Activated CD8-positive, alpha-beta T cell treated with anti-CD3 and anti-CD28 coated beads, Interleukin-2, amount 10 ng/mL, durations not matched to agents 7 days and 5 days (primary cell): Measurements from ENCODE around the gene DHFR2. TPM values are rescaled to one million over a fixed set of nuclear protein-coding genes. Genes with fewer than 3 reads are reported as not detected.
"Not testable (repeated sequence)": the region's sequence is repeated elsewhere in the genome, so short reads cannot be mapped to it uniquely, and the experiment has no call there.

Experiments used
- ATAC-seq: fragments of 150-1000 bp; cut with Tn5 transposase; one replicate; pipeline ENCODE4 v1.10.0; 2021; ENCODE audit warnings: moderate library complexity
- CTCF ChIA-PET: fragments of 350-600 bp; sonication (Branson Sonifier 250); formaldehyde crosslinking; loops from one replicate; lab custom pipeline; 2021; ENCODE audit warnings: antibody characterized with exemption; lab: Charles Lee
- POLR2A ChIA-PET: fragments of 350-600 bp; sonication (Branson Sonifier 250); formaldehyde crosslinking; loops from one replicate; lab custom pipeline; 2021; ENCODE audit warnings: antibody characterized with exemption; lab: Charles Lee
- DNase-seq: peaks from one replicate; pipeline ENCODE4 v3.0.0-alpha.2; 2020
- H3K27ac Mint-ChIP-seq: one replicate; pipeline ENCODE4 v1.8.0; 2021; ENCODE audit warnings: mild to moderate bottlenecking, mixed read lengths
- H3K27me3 Mint-ChIP-seq: one replicate; pipeline ENCODE4 v1.8.0; 2021; ENCODE audit warnings: low read depth, mixed read lengths
- H3K36me3 Mint-ChIP-seq: one replicate; pipeline ENCODE4 v1.8.0; 2021; ENCODE audit warnings: low read depth, mixed read lengths
- H3K4me1 Mint-ChIP-seq: one replicate; pipeline ENCODE4 v1.8.0; 2021; ENCODE audit warnings: low read depth, mixed read lengths
- H3K4me3 Mint-ChIP-seq: one replicate; pipeline ENCODE4 v1.8.0; 2021; ENCODE audit warnings: mild to moderate bottlenecking, mixed read lengths
- H3K9me3 Mint-ChIP-seq: one replicate; pipeline ENCODE4 v1.8.0; 2022; ENCODE audit warnings: mixed read lengths; ENCODE audit not compliant: insufficient read depth
- total RNA-seq, 2 experiments: library from RNA; stranded (reverse); gene quantifications; one replicate each; pipeline ENCODE4 v1.2.3, GENCODE V29; 2021

Gene DHFR2
- total RNA-seq, 2 experiments from 2014 or later, result 6.4 to 8.1 TPM

DNA sequence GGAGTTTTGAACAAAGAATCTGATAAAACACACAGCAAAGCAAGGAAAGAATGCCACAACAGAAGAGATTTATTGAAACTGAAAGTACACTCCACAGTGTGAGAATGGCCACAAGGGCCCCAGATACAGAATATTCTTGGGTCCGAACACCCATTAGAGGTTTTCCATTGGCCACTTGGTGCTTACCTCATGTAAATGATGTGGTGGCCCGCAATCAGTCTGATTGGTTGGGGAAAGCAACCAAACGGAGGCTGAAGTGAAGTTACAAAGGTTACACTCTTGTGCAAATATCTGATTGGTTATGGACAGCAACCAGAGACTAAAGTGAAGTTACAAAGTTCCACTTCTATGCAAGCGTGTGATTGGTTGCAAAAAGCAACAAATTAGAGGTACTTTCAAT, 20.5 kb upstream of the DHFR2 start:
- Mint-ChIP-seq H3K27ac (peak overlapping the region; percentile 57), H3K27me3 (no peaks in the 10 kb centered on the region), H3K36me3 (peaks cover 28% of the 10 kb centered on the region), H3K4me1 (peaks cover 46% of the 10 kb centered on the region), H3K4me3 (peak overlapping the region; percentile 18), H3K9me3 (no peaks in the 10 kb centered on the region)
- peak; percentile 27 for DNase-seq
- ChIA-PET CTCF (no interaction called here), POLR2A (no interaction called here)
- ATAC-seq, result peak; percentile 63

DNA sequence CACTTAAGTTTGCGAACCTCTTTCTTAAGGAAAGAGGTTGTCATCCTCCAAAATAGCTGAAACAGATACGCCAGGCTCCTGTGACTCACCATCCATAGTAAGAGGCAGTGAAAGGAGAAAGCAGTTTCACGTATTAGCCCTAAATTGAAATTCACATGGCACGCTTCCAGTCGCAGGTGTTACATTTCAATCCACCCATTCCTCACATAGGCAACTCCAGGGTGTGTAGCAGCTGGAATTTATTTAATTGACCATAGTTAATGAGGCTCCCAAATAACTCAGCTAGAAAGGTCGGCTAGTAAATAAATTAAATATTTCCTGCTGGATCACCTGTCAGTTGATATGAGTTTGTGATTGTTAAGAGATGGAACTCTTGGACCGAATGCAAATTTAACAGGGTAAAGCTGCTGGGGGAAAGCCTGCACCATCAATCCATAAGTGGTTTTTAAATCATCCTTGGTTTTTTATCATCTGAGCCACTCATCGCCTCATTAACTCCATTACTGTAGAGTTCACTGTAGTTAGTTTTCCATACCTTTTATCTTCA, 19.7 kb upstream of the DHFR2 start:
- peaks cover 31% of the 10 kb centered on the region for H3K36me3 Mint-ChIP-seq
- POLR2A ChIA-PET, result interaction anchor here (1.0 kb wide), 1 partner anchor 11 kb away, joined by 3 read pairs; no protein-coding TSS in a partner anchor
- H3K4me1 Mint-ChIP-seq, result peaks cover 51% of the 10 kb centered on the region
- CTCF ChIA-PET, result interaction anchor here (0.9 to 2.0 kb wide), 2 partner anchors 11 to 13 kb away, joined by 3 to 7 read pairs; no protein-coding TSS in a partner anchor
- no peaks in the 10 kb centered on the region for H3K9me3 Mint-ChIP-seq
- H3K27ac Mint-ChIP-seq, result no peak overlapping the region
- ATAC-seq (no peak), DNase-seq (no peak)
- H3K27me3 Mint-ChIP-seq, result no peaks in the 10 kb centered on the region
- no peak overlapping the region for H3K4me3 Mint-ChIP-seq

DNA sequence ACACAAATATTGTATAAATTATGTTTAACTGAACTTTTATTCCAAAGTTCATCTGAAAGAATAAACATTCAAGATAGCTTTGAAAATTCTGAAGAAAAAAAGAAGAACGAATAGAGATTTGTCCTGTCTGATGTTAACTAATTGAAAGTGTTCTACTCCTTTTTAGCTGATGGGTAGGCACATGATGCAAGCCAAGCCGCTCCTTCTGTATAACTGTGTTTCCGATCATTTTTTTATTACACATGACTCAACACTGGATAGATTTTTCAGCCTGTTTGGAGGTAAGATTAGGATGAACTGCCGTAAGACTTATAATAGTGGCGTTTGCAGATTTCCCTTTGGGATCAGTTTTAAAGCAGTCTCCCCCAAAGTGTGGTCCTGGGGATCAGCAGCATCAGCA, 19.2 kb upstream of the DHFR2 start:
- ATAC-seq (no peak), DNase-seq (no peak)
- H3K4me3 Mint-ChIP-seq, result no peak overlapping the region
- no peaks in the 10 kb centered on the region for H3K9me3 Mint-ChIP-seq
- H3K27me3 Mint-ChIP-seq, result no peaks in the 10 kb centered on the region
- ChIA-PET POLR2A (interaction anchor here (1.0 kb wide), 1 partner anchor 11 kb away, joined by 3 read pairs; no protein-coding TSS in a partner anchor), CTCF (interaction anchor here (0.9 to 2.0 kb wide), 2 partner anchors 10 to 13 kb away, joined by 3 to 7 read pairs; no protein-coding TSS in a partner anchor)
- H3K36me3 Mint-ChIP-seq, result peaks cover 33% of the 10 kb centered on the region
- no peak overlapping the region for H3K27ac Mint-ChIP-seq
- peaks cover 51% of the 10 kb centered on the region for H3K4me1 Mint-ChIP-seq

DNA sequence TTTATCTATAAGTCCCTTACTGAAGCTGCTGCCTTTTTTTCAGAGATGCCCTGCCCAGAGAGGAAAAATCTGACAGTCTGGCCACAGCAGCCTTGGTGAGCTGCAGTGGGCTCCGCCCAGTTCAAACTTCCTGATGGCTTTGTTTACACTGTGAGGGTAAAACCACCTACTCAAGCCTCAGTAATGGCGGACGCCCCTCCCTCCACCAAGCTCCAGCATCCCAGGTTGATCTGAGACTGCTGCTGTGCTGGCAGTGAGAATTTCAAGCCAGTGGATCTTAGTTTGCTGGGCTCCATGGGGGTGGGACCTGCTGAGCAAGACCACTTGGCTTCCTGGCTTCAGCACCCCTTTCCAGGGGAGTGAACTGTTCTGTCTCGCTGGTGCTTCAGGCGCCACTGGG, 17.8 kb upstream of the DHFR2 start:
- POLR2A ChIA-PET, result interaction anchor here (1.3 kb wide), 1 partner anchor 18 kb away, joined by 6 read pairs; the partner anchor contains the start of genes DHFR2 and NSUN3
- peak; percentile 37 for DNase-seq
- peaks cover 45% of the 10 kb centered on the region for H3K36me3 Mint-ChIP-seq
- ATAC-seq, H3K9me3 Mint-ChIP-seq, H3K27me3 Mint-ChIP-seq, H3K4me3 Mint-ChIP-seq: not testable (repeated sequence)
- CTCF ChIA-PET, result interaction anchor here (0.7 to 2.6 kb wide), 2 partner anchors 10 to 43 kb away, joined by 3 to 17 read pairs; no protein-coding TSS in a partner anchor
- H3K4me1 Mint-ChIP-seq, result peaks cover 51% of the 10 kb centered on the region
- H3K27ac Mint-ChIP-seq, result peak overlapping the region; percentile 20

DNA sequence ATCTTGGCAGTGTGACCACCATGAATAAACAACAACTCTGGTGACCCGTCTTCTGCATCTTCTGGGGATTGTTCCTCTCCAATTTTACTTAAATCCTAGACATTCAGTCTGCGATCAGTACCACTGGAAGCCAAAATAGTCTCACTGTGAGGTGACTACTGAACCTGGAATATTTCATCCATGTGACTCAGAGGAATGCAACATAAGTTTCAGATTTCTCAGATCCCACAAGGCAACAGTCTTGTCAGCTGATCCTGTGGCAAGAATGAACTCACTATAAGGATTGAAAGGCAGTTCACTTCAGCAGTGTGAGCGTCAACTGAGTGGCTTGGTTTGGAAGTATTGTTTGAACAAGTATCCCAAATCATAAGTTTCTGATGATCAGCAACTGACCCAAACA, 13.3 kb upstream of the DHFR2 start:
- peaks cover 57% of the 10 kb centered on the region for H3K36me3 Mint-ChIP-seq
- H3K4me1 Mint-ChIP-seq, result peaks cover 42% of the 10 kb centered on the region
- CTCF ChIA-PET, result no interaction called here
- H3K9me3 Mint-ChIP-seq, result no peaks in the 10 kb centered on the region
- DNase-seq (no peak), ATAC-seq (no peak)
- no peak overlapping the region for H3K4me3 Mint-ChIP-seq
- no peaks in the 10 kb centered on the region for H3K27me3 Mint-ChIP-seq
- POLR2A ChIA-PET, result no interaction called here
- H3K27ac Mint-ChIP-seq, result no peak overlapping the region

DNA sequence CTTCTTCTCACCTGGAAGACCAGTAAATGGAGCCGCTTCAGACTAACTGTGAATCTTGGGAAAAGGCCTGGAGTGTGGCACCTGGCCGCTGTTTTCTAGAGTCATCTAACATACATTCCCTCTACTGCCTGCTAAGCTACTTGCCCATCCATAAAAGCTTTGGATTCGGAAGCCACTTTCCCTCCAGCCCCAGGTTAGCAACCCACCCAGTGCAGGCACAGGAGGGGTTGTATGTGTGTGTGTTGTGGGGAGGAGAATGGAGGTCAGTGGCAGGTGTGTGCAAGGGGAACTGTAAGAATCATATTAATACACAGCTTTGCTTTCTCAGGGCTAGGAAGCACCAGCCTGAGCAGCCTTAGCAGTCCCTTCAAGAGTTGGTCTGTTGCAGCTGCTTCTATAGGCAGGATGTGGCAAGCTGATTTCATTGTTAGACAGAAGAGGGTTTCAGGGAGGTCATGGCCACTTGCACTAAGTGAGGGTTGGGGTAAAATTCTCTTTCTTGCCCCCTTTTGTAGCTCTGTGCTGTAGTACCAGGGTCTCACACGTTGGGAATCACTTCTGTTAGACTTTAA, 9.1 kb upstream of the DHFR2 start:
- peak; percentile 47 for DNase-seq

DNA sequence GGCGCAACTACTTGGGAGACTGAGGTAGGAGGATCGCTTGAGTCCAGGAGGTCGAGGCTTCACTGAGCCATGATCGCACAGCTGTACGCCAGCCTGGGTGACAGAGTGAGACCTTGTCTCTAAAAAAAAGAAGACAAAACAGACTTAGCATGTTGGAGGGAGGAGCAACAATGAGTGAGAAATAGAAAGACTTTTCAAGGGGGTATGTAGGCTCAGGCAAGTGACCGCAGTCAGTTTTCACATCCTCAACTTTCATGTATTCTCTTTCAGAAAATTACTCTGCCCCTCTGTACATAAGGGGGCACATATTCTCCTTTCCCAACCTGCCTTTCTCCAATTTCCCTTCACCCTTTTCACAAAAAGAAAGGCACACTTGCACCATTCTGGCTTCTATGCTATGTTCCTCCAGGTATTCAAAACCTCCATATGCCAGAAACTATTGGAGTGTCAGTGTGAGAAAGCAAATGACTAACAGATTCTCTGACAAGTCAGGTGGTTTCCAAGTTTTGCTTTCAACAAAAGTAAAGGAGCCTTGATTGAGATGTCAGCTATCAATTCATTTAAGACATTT, 7.7 kb upstream of the DHFR2 start:
- no peaks in the 10 kb centered on the region for H3K27me3 Mint-ChIP-seq
- H3K27ac Mint-ChIP-seq, result no peak overlapping the region
- H3K4me3 Mint-ChIP-seq, result no peak overlapping the region
- POLR2A ChIA-PET, result interaction anchor here (1.3 kb wide), 1 partner anchor 11 kb away, joined by 3 read pairs; no protein-coding TSS in a partner anchor
- ATAC-seq (no peak), DNase-seq (no peak)
- peaks cover 39% of the 10 kb centered on the region for H3K4me1 Mint-ChIP-seq
- CTCF ChIA-PET, result interaction anchor here (0.9 to 2.1 kb wide), 12 partner anchors 8 to 63 kb away, joined by 3 to 17 read pairs (median 4); partner anchors contain the start of genes DHFR2 and NSUN3
- H3K36me3 Mint-ChIP-seq, result peaks cover 56% of the 10 kb centered on the region
- no peaks in the 10 kb centered on the region for H3K9me3 Mint-ChIP-seq

More for the DNA sequence above, 9.1 kb upstream of the DHFR2 start:
- ChIA-PET POLR2A (interaction anchor here (1.3 to 1.5 kb wide), 2 partner anchors 9 to 10 kb away, joined by 3 to 25 read pairs; partner anchors contain the start of genes DHFR2 and NSUN3), CTCF (interaction anchor here (0.7 to 1.9 kb wide), 9 partner anchors 10 to 69 kb away, joined by 3 to 17 read pairs (median 4); partner anchors contain the start of genes DHFR2 and NSUN3)
- Mint-ChIP-seq H3K9me3 (no peaks in the 10 kb centered on the region), H3K27me3 (no peaks in the 10 kb centered on the region), H3K27ac (peak overlapping the region; percentile 68), H3K4me3 (no peak overlapping the region), H3K4me1 (peaks cover 28% of the 10 kb centered on the region), H3K36me3 (peaks cover 58% of the 10 kb centered on the region)
- ATAC-seq, result peak; percentile 86

DNA sequence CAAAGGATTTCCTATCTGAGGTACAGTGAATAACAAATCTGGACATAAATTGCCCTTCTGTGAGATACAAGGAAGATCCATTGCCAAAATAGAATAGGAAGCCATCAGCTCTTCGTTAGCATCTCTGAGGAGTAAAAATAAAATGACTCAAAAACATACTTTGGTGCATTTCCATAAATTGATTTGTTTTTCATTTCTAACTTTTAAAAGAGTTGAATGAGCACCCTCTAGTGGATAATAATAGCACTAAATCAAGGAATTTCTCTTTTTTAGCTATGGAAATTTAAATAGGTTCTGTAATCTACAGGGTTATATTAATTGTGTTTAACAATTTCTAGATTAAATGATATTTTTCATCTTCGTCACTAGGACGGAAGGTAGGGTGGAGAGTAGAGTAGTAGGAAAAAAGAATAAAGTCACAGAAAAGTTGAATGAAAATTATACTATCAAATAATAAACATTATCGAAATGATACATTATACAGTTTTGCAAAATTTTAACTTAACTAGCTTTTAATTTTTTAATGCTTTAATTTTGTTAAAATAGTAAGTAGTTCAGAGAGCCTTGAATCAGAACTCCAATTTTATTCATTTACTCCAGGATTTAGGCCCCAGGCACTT, 6.6 kb upstream of the DHFR2 start:
- Mint-ChIP-seq H3K36me3 (peaks cover 62% of the 10 kb centered on the region), H3K9me3 (no peaks in the 10 kb centered on the region), H3K27me3 (no peaks in the 10 kb centered on the region), H3K4me3 (no peak overlapping the region), H3K4me1 (peaks cover 48% of the 10 kb centered on the region), H3K27ac (no peak overlapping the region)
- no peak for DNase-seq
- ChIA-PET CTCF (interaction anchor here (0.6 to 2.1 kb wide), 24 partner anchors 8 to 168 kb away, joined by 3 to 17 read pairs (median 4); no protein-coding TSS in a partner anchor), POLR2A (no interaction called here)
- ATAC-seq, result no peak

DNA sequence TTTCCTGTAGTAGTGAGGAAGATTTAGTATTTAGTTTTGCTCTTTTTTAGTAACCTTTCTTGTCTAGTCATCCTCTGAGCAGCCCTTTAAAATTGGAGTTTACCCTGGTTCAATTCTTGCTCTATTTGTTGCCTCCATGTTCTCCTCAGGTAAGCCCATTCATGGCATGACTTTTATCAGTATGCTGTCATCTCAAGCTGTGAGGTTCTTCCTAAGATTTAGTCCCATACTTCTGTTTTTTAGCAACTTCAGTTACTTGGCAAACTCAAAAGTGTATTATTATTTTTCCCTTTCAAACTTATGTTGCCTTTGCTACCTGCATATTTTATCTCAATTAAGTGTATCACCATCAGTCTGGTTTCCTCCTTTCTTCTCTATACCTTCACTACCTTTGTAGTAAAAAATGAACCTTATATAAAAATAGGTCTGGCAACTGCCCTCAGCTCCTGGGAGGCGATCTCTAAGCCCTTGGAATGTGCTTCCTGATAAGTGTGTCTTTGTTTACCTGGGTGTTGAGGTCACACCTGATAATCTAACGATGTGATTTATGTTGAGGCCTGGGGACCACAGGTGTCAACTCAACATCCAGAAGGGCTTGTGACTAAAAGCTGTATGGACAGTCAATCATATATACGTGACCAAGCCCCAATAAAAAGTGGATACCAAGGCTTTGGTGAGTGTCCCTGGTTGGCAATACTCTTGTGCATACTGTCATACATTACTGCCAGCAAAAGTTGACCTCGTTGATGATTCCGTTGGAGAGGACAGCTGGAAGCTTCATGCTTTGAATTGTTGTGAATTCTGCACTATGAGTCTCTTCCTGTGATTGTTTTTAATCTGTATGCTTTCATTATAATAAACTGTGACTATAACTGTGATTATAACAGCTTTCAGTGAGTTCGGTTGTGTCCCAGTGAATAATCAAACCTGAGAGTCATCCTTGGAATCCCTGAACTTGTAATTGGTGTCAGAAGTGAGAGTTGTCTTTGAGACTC, 4.1 kb upstream of the DHFR2 start:
- ATAC-seq (no peak), DNase-seq (no peak)
- Mint-ChIP-seq H3K27me3 (no peaks in the 10 kb centered on the region), H3K27ac (no peak overlapping the region), H3K9me3 (no peaks in the 10 kb centered on the region), H3K4me3 (no peak overlapping the region), H3K36me3 (peaks cover 40% of the 10 kb centered on the region), H3K4me1 (peaks cover 46% of the 10 kb centered on the region)
- CTCF ChIA-PET, result interaction anchor here (1.2 to 1.5 kb wide), 2 partner anchors 62 to 64 kb away, joined by 3 to 6 read pairs; no protein-coding TSS in a partner anchor
- POLR2A ChIA-PET, result no interaction called here

DNA sequence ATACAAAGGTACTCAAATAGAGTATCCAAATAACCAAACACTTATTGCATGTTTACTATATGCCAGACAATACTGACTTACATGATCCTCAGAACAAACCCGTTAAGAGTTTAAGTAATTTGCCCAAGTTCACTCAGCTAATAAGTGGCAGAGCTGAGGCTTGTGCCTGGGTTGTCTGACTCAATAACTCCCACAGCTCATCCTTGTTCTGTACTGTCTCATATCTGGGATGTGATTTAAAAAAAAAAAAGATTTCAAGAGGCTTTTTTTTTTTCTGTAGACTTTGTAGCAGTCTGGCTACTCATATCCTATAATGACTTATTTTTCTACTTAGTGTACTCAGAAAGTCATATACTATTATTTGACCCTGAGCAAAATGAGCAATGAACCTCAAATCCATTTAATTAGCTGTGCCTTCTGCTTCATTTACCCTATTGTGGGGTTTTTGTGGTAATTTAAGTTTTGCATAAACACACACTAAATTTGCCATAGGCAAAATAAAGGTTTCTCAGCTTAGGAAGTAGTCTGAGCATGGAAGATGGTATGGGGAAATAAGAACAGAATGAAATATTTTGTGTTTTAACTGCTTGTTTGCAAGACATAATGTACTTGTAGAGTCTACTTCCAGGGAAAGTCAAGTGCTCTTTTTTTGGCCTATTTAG, 3.2 kb upstream of the DHFR2 start:
- ATAC-seq (no peak), DNase-seq (no peak)
- Mint-ChIP-seq H3K9me3 (no peaks in the 10 kb centered on the region), H3K27me3 (no peaks in the 10 kb centered on the region), H3K4me1 (peaks cover 38% of the 10 kb centered on the region), H3K36me3 (peaks cover 40% of the 10 kb centered on the region), H3K4me3 (no peak overlapping the region), H3K27ac (no peak overlapping the region)
- POLR2A ChIA-PET, result no interaction called here
- CTCF ChIA-PET, result interaction anchor here (1.2 to 1.5 kb wide), 2 partner anchors 61 to 63 kb away, joined by 3 to 6 read pairs; no protein-coding TSS in a partner anchor
